Left colon (tissue), 2 donors: ENCODE results near the gene VAV1. TPM values are rescaled to one million over a fixed set of nuclear protein-coding genes. Genes with fewer than 3 reads are reported as not detected.
"Not testable (repeated sequence)": the region's sequence is repeated elsewhere in the genome, so short reads cannot be mapped to it uniquely, and the experiment has no call there.

Experiments
- ATAC-seq: fragments of 200-7000 bp; cut with Tn5 transposase; one replicate; pipeline ENCODE4 v1.9.1; 2020; ENCODE audit warnings: mild to moderate bottlenecking, moderate library complexity
- DNase-seq, 2 donors: peaks; one replicate each; pipeline ENCODE4 v3.0.0-alpha.2; 2020
- intact Hi-C, 2 donors: fragments of 100-400 bp; cut with DNase I in 1 of 2; cut with micrococcal nuclease in 1 of 2; formaldehyde crosslinking; loops; one replicate each; pipeline versions ENCODE4 v1.11.2 to v1.14.0; 2022; cut with DNase I, micrococcal nuclease
- total RNA-seq, 2 donors: library from RNA; stranded (reverse); fragmentation: NEBNext Ultra II Directional; extraction: Animal tissue kit (Norgen Biotek cat#: 25700); gene quantifications; one replicate each; pipeline ENCODE4 v1.2.1, GENCODE V29; 2021
- donor health status: DM: no; HTN: no; CAD: no.
- donor health status: DM: yes; HTN: yes; CAD: no.

VAV1 gene
- total RNA-seq, 2 donors from 2014 or later = 8.2 to 8.5 TPM

- DNase-seq = no peak
- intact Hi-C loops = loop anchor here in 1 of 2 donors (10.0 kb wide), 1 partner anchor 112 kb away; no protein-coding TSS in a partner anchor
- ATAC-seq = no peak
These were observed 84.4 kb downstream of the VAV1 start for GRCh38 chr19:6856749-6857372.

GRCh38 chr19:6861683-6862286 is 89.3 kb downstream of the VAV1 start:
- intact Hi-C loops = loop anchor here in 1 of 2 donors (2.0 kb wide), 2 partner anchors 95 to 345 kb away; partner anchors contain the start of gene SH2D3A

GRCh38 chr19:6862673-6863078 is 90.2 kb downstream of the VAV1 start:
- peak; percentile 78 for ATAC-seq
- peak; percentile 74 to 82 for DNase-seq
- intact Hi-C loops = loop anchor here in 1 of 2 donors (2.0 kb wide), 2 partner anchors 96 to 346 kb away; partner anchors contain the start of gene SH2D3A

More at GRCh38 chr19:6861683-6862286, 89.3 kb downstream of the VAV1 start:
- DNase-seq = no peak
- ATAC-seq = no peak

GRCh38 chr19:6864325-6864940 is 91.9 kb downstream of the VAV1 start:
- no peak for DNase-seq
- intact Hi-C loops = no loop called here
- ATAC-seq = no peak

- ATAC-seq (no peak), DNase-seq (no peak)
- intact Hi-C loops = no loop called here
These were observed 93.3 kb downstream of the VAV1 start for GRCh38 chr19:6865849-6866248.

GRCh38 chr19:6866741-6867151 is 94.2 kb downstream of the VAV1 start:
- DNase-seq (peak in 1 of 2 donors; percentile 40), ATAC-seq (peak; percentile 73)
- intact Hi-C loops = no loop called here

GRCh38 chr19:6868351-6868750 is 95.8 kb downstream of the VAV1 start:
- DNase-seq (peak in 1 of 2 donors; percentile 20), ATAC-seq (no peak)
- intact Hi-C loops = no loop called here

GRCh38 chr19:6869151-6869882 is 96.8 kb downstream of the VAV1 start:
- DNase-seq, intact Hi-C loops, ATAC-seq: not testable (repeated sequence)

GRCh38 chr19:6873708-6874431 is 101.4 kb downstream of the VAV1 start:
- peak; percentile 96 for ATAC-seq
- intact Hi-C loops = no loop called here
- peak; percentile 38 to 61 for DNase-seq

GRCh38 chr19:6875218-6875617 is 102.7 kb downstream of the VAV1 start:
- intact Hi-C loops = no loop called here
- DNase-seq (no peak), ATAC-seq (no peak)

GRCh38 chr19:6876748-6877147 is 104.2 kb downstream of the VAV1 start:
- ATAC-seq (no peak), DNase-seq (no peak)
- intact Hi-C loops = no loop called here

GRCh38 chr19:6877766-6878165 is 105.3 kb downstream of the VAV1 start:
- intact Hi-C loops = no loop called here
- ATAC-seq = no peak
- no peak for DNase-seq

- intact Hi-C loops = no loop called here
- ATAC-seq = no peak
- no peak for DNase-seq
These were observed 113.9 kb downstream of the VAV1 start for GRCh38 chr19:6886277-6886897.

GRCh38 chr19:6887316-6887715 is 114.8 kb downstream of the VAV1 start, which contains the start of gene ADGRE1:
Gene ADGRE1, plus strand, starts transcription at chr19:6887579. Its CDS starts 30 bp downstream, at chr19:6887609.
- DNase-seq (peak in 1 of 2 donors; percentile 20), ATAC-seq (no peak)
- intact Hi-C loops = no loop called here

- ATAC-seq (no peak), DNase-seq (no peak)
- intact Hi-C loops = no loop called here
These were observed 116.5 kb downstream of the VAV1 start for GRCh38 chr19:6888967-6889366.

- ATAC-seq (no peak), DNase-seq (no peak)
- intact Hi-C loops = no loop called here
These were observed 117.9 kb downstream of the VAV1 start for GRCh38 chr19:6890401-6890913.

- intact Hi-C loops = no loop called here
- DNase-seq (no peak), ATAC-seq (no peak)
These were observed 118.4 kb downstream of the VAV1 start for GRCh38 chr19:6890938-6891337.
